Panc1 (cell line): ENCODE data around the gene AMZ1.

Source experiments
- REST ChIP-seq, 2 experiments: IDR thresholded peaks; 2 replicates each; pipeline ENCODE4 v1.6.1; 2011 to 2012; ENCODE audit warnings: low read depth in 2 of 2, control low read depth in 1 of 2, low read length in 1 of 2, mild to moderate bottlenecking in 1 of 2, moderate library complexity in 1 of 2; ENCODE audit not compliant: insufficient read depth in 1 of 2
- TF ChIP-seq, protein P1 (sequence below): fragments of 450-650 bp; IDR thresholded peaks from 2 replicates; pipeline ENCODE4 v1.5.1; 2017; ENCODE audit warnings: mild to moderate bottlenecking

- TF ChIP-seq, protein P1, sequence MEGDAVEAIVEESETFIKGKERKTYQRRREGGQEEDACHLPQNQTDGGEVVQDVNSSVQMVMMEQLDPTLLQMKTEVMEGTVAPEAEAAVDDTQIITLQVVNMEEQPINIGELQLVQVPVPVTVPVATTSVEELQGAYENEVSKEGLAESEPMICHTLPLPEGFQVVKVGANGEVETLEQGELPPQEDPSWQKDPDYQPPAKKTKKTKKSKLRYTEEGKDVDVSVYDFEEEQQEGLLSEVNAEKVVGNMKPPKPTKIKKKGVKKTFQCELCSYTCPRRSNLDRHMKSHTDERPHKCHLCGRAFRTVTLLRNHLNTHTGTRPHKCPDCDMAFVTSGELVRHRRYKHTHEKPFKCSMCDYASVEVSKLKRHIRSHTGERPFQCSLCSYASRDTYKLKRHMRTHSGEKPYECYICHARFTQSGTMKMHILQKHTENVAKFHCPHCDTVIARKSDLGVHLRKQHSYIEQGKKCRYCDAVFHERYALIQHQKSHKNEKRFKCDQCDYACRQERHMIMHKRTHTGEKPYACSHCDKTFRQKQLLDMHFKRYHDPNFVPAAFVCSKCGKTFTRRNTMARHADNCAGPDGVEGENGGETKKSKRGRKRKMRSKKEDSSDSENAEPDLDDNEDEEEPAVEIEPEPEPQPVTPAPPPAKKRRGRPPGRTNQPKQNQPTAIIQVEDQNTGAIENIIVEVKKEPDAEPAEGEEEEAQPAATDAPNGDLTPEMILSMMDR: no peak
- TF ChIP-seq REST (IDR thresholded peaks at IDR 0.05; ENCODE audit: insufficient read depth in 1 of 2, low read depth in 2 of 2, low read length in 1 of 2): no peak
These were observed 26.0 kb downstream of the AMZ1 start for GRCh38 chr7:2713978-2714377.
